ENCODE data around the gene MYCBP.
"Not testable (repeated sequence)": the region's sequence is repeated elsewhere in the genome, so short reads cannot be mapped to it uniquely, and the experiment has no call there.

The MYCBP gene

DNA sequence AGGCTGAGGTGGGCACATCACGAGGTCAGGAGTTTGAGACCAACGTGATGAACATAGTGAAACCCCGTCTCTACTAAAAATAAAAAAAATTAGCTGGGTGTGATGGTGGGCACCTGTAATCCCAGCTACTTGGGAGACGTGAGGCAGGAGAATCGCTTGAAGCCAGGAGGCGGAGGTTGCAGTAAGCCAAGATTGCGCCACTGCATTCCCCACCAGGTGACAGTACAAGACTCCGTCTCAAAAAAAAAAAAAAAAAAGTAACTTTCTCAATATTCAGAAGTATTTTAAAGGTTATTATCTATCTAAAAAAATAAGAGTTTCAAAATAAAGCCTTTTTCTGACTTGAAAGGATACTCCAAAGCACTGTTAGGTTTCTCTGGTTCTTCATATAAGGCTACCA lies 5.9 kb downstream of the MYCBP start:
- DNase-seq (ENCODE audit: low read depth in 3 of 3): no peak

- no peak for DNase-seq (ENCODE audit: low read depth in 3 of 3)
Measured at GRCh38 chr1:38865112-38865715, 7.9 kb downstream of the MYCBP start.

- no peak for DNase-seq (ENCODE audit: low read depth in 3 of 3)
Measured at GRCh38 chr1:38860454-38860795, 12.7 kb downstream of the MYCBP start.

- DNase-seq (ENCODE audit: low read depth in 3 of 3): peak; percentile 95 to 97 (median 96)
Measured at GRCh38 chr1:38859561-38860453, 13.3 kb downstream of the MYCBP start, which contains the start of gene RRAGC. Gene RRAGC (minus strand): TSS chr1:38859772. CDS start chr1:38859646, 126 bp downstream.

GRCh38 chr1:38858833-38859560 lies 14.2 kb downstream of the MYCBP start:
- DNase-seq (ENCODE audit: low read depth in 3 of 3): peak in 2 of 3 experiments; percentile 26 to 33

- DNase-seq (ENCODE audit: low read depth in 3 of 3): no peak
Measured at GRCh38 chr1:38852780-38853179, 20.4 kb downstream of the MYCBP start.

DNA sequence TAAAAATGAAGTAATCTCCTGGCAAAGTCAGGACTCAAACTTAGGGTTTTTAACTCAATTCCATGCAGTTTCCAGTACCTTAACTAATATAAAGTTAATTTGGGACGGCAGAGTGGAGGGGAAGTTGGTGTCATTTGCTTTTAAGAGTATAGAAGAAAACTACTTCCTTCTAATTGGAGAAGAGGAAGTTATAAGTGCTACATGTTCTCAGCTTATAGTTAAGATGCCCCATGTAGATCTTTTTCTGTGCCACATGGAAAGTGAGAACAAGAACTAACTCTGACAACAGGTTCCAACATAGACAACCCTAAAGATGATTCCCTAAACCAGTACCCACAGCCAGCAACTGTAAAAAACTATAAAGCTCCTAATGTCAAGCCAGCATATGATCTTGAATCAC lies 25.1 kb downstream of the MYCBP start:
- no peak for DNase-seq (ENCODE audit: low read depth in 3 of 3)

DNA sequence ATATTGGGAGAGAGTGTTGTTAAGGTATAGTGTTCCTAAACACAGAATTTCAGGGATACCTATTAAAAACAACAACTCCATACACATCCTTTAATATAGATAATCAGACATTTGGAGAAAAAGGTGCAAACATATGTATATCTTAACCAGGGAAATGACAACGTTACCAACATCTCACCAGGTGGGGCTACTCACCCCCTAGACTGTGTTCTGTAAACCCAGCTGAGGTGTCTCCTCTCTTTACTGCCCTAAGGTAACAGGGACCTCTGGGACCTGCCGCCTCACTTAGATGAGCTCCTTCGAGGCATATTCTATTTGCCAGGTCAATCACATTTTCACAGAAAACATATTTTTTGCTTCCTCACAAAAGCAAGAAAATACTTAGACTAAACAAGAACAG lies 26.9 kb downstream of the MYCBP start:
- DNase-seq (ENCODE audit: low read depth in 3 of 3): no peak

- not testable (repeated sequence) for DNase-seq (ENCODE audit: low read depth in 3 of 3)
Measured at GRCh38 chr1:38845088-38845487, 28.1 kb downstream of the MYCBP start.

DNA sequence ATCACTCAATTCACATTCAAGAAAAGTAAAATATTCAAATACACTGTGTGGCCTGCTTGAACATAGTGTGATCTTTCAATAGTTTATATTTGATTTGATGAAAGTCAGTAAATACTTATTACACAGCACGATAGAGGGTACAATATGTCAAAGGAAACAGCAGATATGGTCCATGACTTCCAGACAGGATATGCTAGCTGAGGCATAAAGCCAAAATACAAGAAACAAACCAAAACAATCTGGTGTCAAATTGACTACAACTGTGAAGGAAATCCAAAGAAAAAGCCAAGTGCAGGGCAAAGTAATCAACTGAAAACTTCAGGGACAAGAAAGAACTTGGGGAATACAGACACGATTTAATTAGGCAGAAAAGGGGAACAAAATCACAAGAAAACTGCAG lies 32.9 kb downstream of the MYCBP start:
- no peak for DNase-seq (ENCODE audit: low read depth in 3 of 3)

DNA sequence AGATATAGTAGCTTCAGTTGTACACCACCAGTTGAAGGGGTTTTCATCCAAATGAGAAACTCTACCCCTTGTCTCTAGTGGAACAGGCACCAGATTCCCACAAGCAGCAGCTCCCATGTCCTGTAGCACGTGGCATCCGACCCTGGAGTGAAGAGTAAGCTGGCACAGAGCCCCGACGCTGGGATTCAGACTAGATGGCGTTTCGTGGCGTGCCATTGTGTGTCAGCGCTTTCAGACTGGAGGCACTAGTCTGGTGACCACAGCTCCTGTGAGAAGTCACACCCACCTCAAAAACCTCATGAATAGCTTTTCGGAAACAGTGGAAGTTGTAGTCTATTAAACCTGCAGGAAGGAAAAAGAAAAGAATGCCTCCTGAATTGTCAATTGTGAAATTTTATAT lies 33.8 kb downstream of the MYCBP start:
- DNase-seq (ENCODE audit: low read depth in 3 of 3): no peak

DNA sequence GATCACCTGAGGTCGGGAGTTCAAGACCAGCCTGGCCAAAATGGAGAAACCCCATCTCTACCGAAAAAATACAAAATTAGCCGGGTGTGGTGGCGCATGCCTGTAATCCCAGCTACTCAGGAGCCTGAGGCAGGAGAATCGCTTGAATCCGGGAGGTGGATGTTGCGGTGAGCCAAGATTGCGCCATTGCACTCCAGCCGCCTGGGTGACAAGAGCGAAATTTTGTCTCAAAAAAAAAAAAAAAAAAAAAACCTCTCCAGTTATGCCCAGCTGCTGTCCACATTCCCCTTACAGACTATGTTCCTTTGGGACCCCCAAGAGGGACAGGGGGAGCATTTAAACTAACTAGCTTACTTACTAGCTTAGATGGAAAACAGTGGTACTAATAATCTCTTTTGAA lies 36.8 kb downstream of the MYCBP start:
- DNase-seq (ENCODE audit: low read depth in 3 of 3): not testable (repeated sequence)

GRCh38 chr1:38834937-38835827 lies 38.0 kb downstream of the MYCBP start:
- no peak for DNase-seq (ENCODE audit: low read depth in 3 of 3)

- DNase-seq (ENCODE audit: low read depth in 3 of 3): no peak
Measured at GRCh38 chr1:38834221-38834782, 38.8 kb downstream of the MYCBP start.

- DNase-seq (ENCODE audit: low read depth in 3 of 3): no peak
Measured at GRCh38 chr1:38833146-38833545, 40.0 kb downstream of the MYCBP start.

DNA sequence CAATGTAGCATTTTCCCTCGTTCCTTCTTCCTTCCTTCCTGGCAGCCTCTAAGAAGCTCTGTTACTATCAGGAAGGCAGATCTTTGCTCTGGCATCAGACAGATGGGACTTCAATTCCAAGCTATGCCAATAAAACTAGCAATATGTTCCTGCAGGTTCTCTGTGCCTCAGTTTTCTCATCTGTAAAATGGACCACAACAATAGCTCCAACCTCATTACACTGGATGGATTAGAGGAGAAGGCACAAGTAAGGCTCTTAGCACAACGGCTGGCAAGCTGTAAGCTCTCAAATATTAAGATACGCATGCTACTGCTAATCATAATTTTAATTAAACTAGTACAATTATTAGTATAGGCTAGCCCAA lies 40.8 kb downstream of the MYCBP start:
- no peak for DNase-seq (ENCODE audit: low read depth in 3 of 3)

DNA sequence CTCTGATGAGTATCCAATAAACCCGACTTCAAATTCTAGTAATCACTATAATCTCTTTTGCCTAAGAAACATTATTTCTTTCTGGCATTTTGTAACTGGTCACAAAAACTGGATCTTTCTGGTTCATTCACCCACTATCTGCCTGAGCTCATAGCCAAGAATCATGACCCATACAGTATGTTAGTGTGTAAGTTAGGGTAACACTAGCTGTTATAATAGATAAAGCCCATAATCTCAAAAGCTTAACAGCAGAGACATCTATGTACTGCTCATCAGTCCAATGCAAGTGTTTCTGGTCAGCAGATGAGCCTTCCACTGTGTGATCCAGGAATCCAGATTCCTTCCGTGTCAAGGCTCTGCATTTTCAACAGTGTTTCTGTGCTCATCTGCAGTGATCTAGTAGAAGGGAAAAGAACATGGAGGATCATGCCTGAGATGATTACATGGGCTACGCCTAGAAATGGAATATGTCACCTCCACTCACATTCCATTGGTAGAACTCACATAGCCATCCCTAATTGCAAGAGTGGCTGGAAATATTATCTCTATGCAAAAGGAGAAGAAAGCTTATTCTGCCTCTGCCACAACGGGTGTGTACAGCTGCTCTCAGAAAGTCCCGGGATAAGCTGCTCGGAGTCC lies 41.3 kb downstream of the MYCBP start:
- DNase-seq (ENCODE audit: low read depth in 3 of 3): no peak

DNA sequence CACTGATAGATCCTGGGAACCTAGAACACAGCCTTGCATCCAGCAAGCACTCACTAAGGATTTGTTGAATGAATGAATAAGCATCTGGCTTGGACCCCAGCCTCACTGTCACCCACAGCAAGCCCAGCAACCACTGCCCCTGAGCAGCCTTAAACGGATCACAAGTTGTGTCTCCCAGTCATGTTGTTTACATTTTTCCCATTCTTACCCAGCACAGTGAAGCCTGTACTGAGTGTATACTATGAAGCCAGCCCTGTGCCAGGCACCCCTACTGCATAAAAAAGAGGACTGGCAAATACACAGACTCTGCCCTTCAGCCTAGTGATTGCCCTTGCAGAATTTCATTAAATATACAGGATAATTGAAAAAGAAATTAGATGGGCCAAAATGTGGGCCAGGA lies 43.8 kb downstream of the MYCBP start:
- no peak for DNase-seq (ENCODE audit: low read depth in 3 of 3)

GRCh38 chr1:38827318-38827717 lies 45.8 kb downstream of the MYCBP start:
- no peak for DNase-seq (ENCODE audit: low read depth in 3 of 3)

DNA sequence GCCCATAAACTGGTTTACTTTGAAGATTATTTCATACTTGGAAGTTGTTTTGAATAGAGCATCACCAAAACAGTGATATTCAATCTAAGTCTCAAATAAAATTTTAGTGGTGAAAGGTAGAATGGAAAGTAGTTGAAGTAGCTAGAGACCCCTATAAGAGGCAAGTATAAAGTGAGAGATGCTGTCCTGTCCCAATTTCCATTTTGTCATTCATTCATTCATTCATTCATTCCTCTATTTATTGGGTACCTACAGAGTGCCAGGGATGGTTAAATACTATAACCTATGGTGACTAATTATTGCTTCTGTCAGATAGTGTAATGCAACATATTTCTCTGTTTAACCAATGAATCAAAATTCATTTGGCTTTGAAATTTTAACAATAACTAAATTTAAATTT lies 46.3 kb downstream of the MYCBP start:
- DNase-seq (ENCODE audit: low read depth in 3 of 3): no peak

- DNase-seq (ENCODE audit: low read depth in 3 of 3): no peak
Measured at GRCh38 chr1:38826262-38826661, 46.9 kb downstream of the MYCBP start.

Data from stimulated activated CD4-positive, alpha-beta T cell treated with anti-CD3 and anti-CD28 coated beads, TNF-alpha, amount 100 ng/mL, for 4 hours (primary cell).